SU-DHL-6 (cell line): Measurements from ENCODE around the gene SCFD2.

Experiments used
- H2AFZ ChIP-seq: fragments of 200-600 bp; sonication (generic); 2 replicates; pipeline ENCODE4 v1.6.1; 2014; ENCODE audit warnings: low read depth, mild to moderate bottlenecking, moderate library complexity, mixed read lengths, antibody characterized with exemption, low read length; ENCODE audit not compliant: severe bottlenecking
- H3F3A ChIP-seq: fragments of 200-600 bp; shearing (Covaris generic); 2 replicates; pipeline ENCODE4 v1.6.0; 2016; ENCODE audit warnings: antibody characterized with exemption, mild to moderate bottlenecking; ENCODE audit not compliant: insufficient read depth
- H3K27ac ChIP-seq: fragments of 200-600 bp; sonication (generic); 2 replicates; pipeline ENCODE4 v1.5.1; 2016; ENCODE audit warnings: low read depth, mild to moderate bottlenecking, low read length, moderate library complexity, mixed read lengths
- H3K27me3 ChIP-seq: fragments of 200-600 bp; sonication (generic), shearing (Covaris generic); 2 replicates; pipeline ENCODE4 v1.6.0; 2014; ENCODE audit warnings: mild to moderate bottlenecking, low read length
- H3K36me3 ChIP-seq: fragments of 200-600 bp; sonication (generic); 2 replicates; pipeline ENCODE4 v1.6.1; 2014; ENCODE audit warnings: mild to moderate bottlenecking, low read length, mixed read lengths
- H3K4me2 ChIP-seq: fragments of 300-600, 200-600 bp; shearing (Covaris generic), sonication (generic); 2 replicates; pipeline ENCODE4 v1.6.0; 2014; ENCODE audit warnings: low read length, low read depth, mild to moderate bottlenecking; ENCODE audit not compliant: poor library complexity, severe bottlenecking
- H3K4me3 ChIP-seq: fragments of 200-600 bp; sonication (generic); 2 replicates; pipeline ENCODE4 v1.5.1; 2014; ENCODE audit warnings: antibody characterized with exemption, low read length, mild to moderate bottlenecking, mixed read lengths; ENCODE audit not compliant: insufficient read depth, poor library complexity, severe bottlenecking
- H3K79me2 ChIP-seq: fragments of 200-600 bp; sonication (generic); 2 replicates; pipeline ENCODE4 v1.6.1; 2014; ENCODE audit warnings: mild to moderate bottlenecking, low read length, moderate library complexity; ENCODE audit not compliant: insufficient read depth
- H3K9ac ChIP-seq: fragments of 200-600 bp; sonication (generic); 2 replicates; pipeline ENCODE4 v1.7.0; 2014; ENCODE audit warnings: mild to moderate bottlenecking, low read length
- H3K9me2 ChIP-seq: fragments of 200-600 bp; sonication (generic); replicated peaks from 2 replicates; pipeline ENCODE4 v1.6.1; 2014; ENCODE audit warnings: low read length; ENCODE audit not compliant: insufficient read depth
- H3K9me3 ChIP-seq: fragments of 200-600 bp; sonication (generic); 2 replicates; pipeline ENCODE4 v1.6.1; 2014; ENCODE audit warnings: low read length, mixed read lengths; ENCODE audit not compliant: insufficient read depth
- H4K20me1 ChIP-seq: fragments of 200-600 bp; sonication (generic); 2 replicates; pipeline ENCODE4 v1.6.1; 2014; ENCODE audit warnings: low read depth, mild to moderate bottlenecking, antibody characterized with exemption, low read length, moderate library complexity, mixed read lengths
- CTCF ChIP-seq: fragments of 200-600 bp; sonication (generic); IDR thresholded peaks from one replicate; pipeline ENCODE4 v1.5.1; 2017; ENCODE audit warnings: antibody characterized with exemption, mild to moderate bottlenecking, low read length, moderate library complexity; ENCODE audit not compliant: insufficient read depth, poor library complexity, severe bottlenecking
- EZH2phosphoT487 ChIP-seq: fragments of 200-600 bp; sonication (generic), shearing (Covaris generic); conservative IDR thresholded peaks from 2 replicates; pipeline ENCODE4 v1.6.1; 2018; ENCODE audit warnings: mild to moderate bottlenecking, antibody characterized with exemption, low read length, moderate library complexity, mixed read lengths

SCFD2 gene

DNA sequence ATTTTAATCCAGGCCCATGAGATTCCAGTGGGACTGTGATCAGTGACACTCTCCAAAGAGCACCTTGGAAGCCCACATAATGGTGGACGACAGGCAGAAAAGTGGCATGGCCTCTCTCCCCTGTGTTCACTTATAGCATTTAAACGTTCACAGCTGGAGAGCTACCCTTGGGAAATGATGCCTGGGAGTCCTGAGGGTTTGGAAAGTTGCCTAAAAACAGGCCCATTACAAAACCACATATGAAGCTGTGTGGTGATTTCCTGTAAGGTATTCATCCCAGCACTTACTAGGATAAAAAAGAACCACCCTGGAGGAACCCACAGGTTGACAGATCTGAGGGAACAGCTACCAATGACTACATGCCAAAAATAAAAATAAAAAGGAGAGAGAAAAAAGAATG is 310.6 kb downstream of the SCFD2 start:
- no peak overlapping the region for H3K27ac ChIP-seq
- TF ChIP-seq CTCF = no peak
- TF ChIP-seq EZH2phosphoT487 = no peak

DNA sequence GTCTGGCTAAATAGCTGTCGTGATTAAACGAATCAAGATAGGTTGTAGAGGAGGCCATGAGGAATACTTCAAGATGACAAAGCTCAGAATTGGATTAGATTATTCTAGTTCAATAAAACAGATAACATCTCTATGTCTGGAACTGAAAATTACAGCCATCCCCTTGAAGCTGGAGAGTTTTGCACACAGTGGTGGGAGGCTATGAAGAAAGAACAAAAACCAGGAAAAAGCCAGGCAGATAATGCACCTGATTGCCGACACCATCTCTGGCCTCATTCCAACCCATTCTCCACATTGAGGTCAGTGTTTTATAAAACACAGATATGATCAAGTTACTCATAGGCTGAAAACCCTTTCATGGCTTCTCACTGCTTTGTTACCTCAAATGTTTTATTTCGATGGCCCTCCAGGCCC is 315.5 kb downstream of the SCFD2 start:
- Histone ChIP-seq H2AFZ (no peak overlapping the region), H3K9me3 (no peaks in the 10 kb centered on the region), H3K9me2 (no peaks in the 10 kb centered on the region), H4K20me1 (no peaks in the 10 kb centered on the region), H3K27ac (no peak overlapping the region), H3K4me3 (no peak overlapping the region), H3K9ac (no peak overlapping the region), H3K4me2 (no peak overlapping the region), H3K79me2 (no peaks in the 10 kb centered on the region), H3K36me3 (no peaks in the 10 kb centered on the region), H3K27me3 (no peaks in the 10 kb centered on the region), H3F3A (no peaks in the 10 kb centered on the region)
- TF ChIP-seq CTCF (no peak), EZH2phosphoT487 (no peak)

More for the DNA sequence above, 310.6 kb downstream of the SCFD2 start:
- H3K36me3 ChIP-seq = no peaks in the 10 kb centered on the region
- H2AFZ ChIP-seq = no peak overlapping the region
- H3K4me3 ChIP-seq = no peak overlapping the region
- no peaks in the 10 kb centered on the region for H3K27me3 ChIP-seq
- H4K20me1 ChIP-seq = no peaks in the 10 kb centered on the region
- H3F3A ChIP-seq = no peaks in the 10 kb centered on the region
- H3K9me3 ChIP-seq = no peaks in the 10 kb centered on the region
- no peaks in the 10 kb centered on the region for H3K79me2 ChIP-seq
- H3K4me2 ChIP-seq = no peak overlapping the region
- no peaks in the 10 kb centered on the region for H3K9me2 ChIP-seq
- H3K9ac ChIP-seq = no peak overlapping the region

- Histone ChIP-seq H3K36me3 (no peaks in the 10 kb centered on the region), H3K27me3 (no peaks in the 10 kb centered on the region), H3K79me2 (no peaks in the 10 kb centered on the region), H3K27ac (no peak overlapping the region), H2AFZ (no peak overlapping the region), H3K9me2 (no peaks in the 10 kb centered on the region), H3K9ac (no peak overlapping the region), H3K9me3 (no peaks in the 10 kb centered on the region), H3K4me2 (no peak overlapping the region), H3K4me3 (no peak overlapping the region), H4K20me1 (no peaks in the 10 kb centered on the region), H3F3A (no peaks in the 10 kb centered on the region)
- no peak for TF ChIP-seq CTCF
- TF ChIP-seq EZH2phosphoT487 = no peak
Observed at GRCh38 chr4:53049528-53049927, 316.3 kb downstream of the SCFD2 start.

- H3K36me3 ChIP-seq = no peaks in the 10 kb centered on the region
- H3K4me3 ChIP-seq = no peak overlapping the region
- no peaks in the 10 kb centered on the region for H3K79me2 ChIP-seq
- no peak overlapping the region for H3K9ac ChIP-seq
- TF ChIP-seq EZH2phosphoT487 (no peak), CTCF (no peak)
- no peaks in the 10 kb centered on the region for H3K9me2 ChIP-seq
- no peak overlapping the region for H3K4me2 ChIP-seq
- no peaks in the 10 kb centered on the region for H4K20me1 ChIP-seq
- no peaks in the 10 kb centered on the region for H3K27me3 ChIP-seq
- no peak overlapping the region for H3K27ac ChIP-seq
- no peak overlapping the region for H2AFZ ChIP-seq
- H3F3A ChIP-seq = no peaks in the 10 kb centered on the region
- no peaks in the 10 kb centered on the region for H3K9me3 ChIP-seq
Observed at GRCh38 chr4:53044651-53044960, 321.3 kb downstream of the SCFD2 start.
